ENCODE results near the gene MEGF10. TPM values are rescaled to one million over a fixed set of nuclear protein-coding genes. Genes with fewer than 3 reads are reported as not detected.

MEGF10 gene
- total and polyA plus RNA-seq, 2 of the 8 experiments (the other 6 are each of a cell fraction or from before 2014, with no cell fraction given), result 38.2 to 53.1 TPM

GRCh38 chr5:127322403-127322802 is 31.8 kb downstream of the MEGF10 start:
- no peak overlapping the region for H3K56ac ChIP-seq (replicated peaks; ENCODE audit: insufficient read length, low read depth, low read length)
- H3K9me3 ChIP-seq (ENCODE audit: insufficient read depth in 2 of 2, low read depth in 1 of 2, low read length in 1 of 2), result no peaks in the 10 kb centered on the region
- H3K79me1 ChIP-seq (ENCODE audit: low read depth, low read length), result no peaks in the 10 kb centered on the region; the same call in 1 of the 2 replicates
- H2BK20ac ChIP-seq (ENCODE audit: low read length), result no peak overlapping the region
- H2BK120ac ChIP-seq (replicated peaks; ENCODE audit: low read depth, low read length), result no peak overlapping the region
- no peak overlapping the region for H3K4ac ChIP-seq (replicated peaks; ENCODE audit: insufficient read length, low read depth, low read length)
- DNase-seq (ENCODE audit: low read depth in 1 of 2, low spot score in 2 of 2), result no peak
- no peak overlapping the region for H4K91ac ChIP-seq (replicated peaks; ENCODE audit: insufficient read length, low read length)
- H3K27me3 ChIP-seq (replicated peaks in 1 of 4; ENCODE audit: control insufficient read depth in 3 of 4, extremely low read depth in 1 of 4, insufficient read depth in 3 of 4, low read length in 3 of 4), result no peaks in the 10 kb centered on the region
- WGBS, 2 experiments (ENCODE audit: extremely low coverage in 1 of 2, insufficient coverage in 1 of 2, insufficient read length in 1 of 2, insufficient replicate concordance in 2 of 2, low coverage in 1 of 2, low lambda C conversion rate in 2 of 2, missing lambda C conversion rate in 1 of 2), result 78% methylated on average over 1 of the region's 1 CpG; no CpG with 5 or more reads in 1 of the 2 experiments
- no peaks in the 10 kb centered on the region for H3K23me2 ChIP-seq (ENCODE audit: low read depth, low read length)
- no peak overlapping the region for H3K14ac ChIP-seq (ENCODE audit: insufficient read length)
- TF ChIP-seq NRF1 (IDR thresholded peaks at IDR 0.05; ENCODE audit: low read depth, low read length) (no peak), TAF1 (IDR thresholded peaks at IDR 0.05; ENCODE audit: low read depth, low read length) (no peak), ZNF274 (IDR thresholded peaks at IDR 0.05; ENCODE audit: borderline replicate concordance, extremely low read depth, low read length) (no peak), POLR2A (IDR thresholded peaks at IDR 0.05; ENCODE audit: control extremely low read depth in 1 of 2, low read depth in 2 of 2, low read length in 2 of 2) (no peak), TBP (IDR thresholded peaks at IDR 0.05; ENCODE audit: low read depth, low read length) (no peak), MAFK (IDR thresholded peaks at IDR 0.05; ENCODE audit: low read depth, low read length) (no peak), SP1 (IDR thresholded peaks at IDR 0.05; ENCODE audit: low read depth, low read length) (no peak), PHF8 (conservative IDR thresholded peaks at IDR 0.05; ENCODE audit: low read depth, low read length) (no peak), BRCA1 (IDR thresholded peaks at IDR 0.05; ENCODE audit: low read depth, low read length) (no peak), SP2 (IDR thresholded peaks at IDR 0.05; ENCODE audit: low read length) (no peak), CEBPB (IDR thresholded peaks at IDR 0.05; ENCODE audit: low read depth, low read length) (no peak), JUND (IDR thresholded peaks at IDR 0.05; ENCODE audit: low read length) (no peak)
- H2BK15ac ChIP-seq (ENCODE audit: low read length), result no peak overlapping the region
- no peaks in the 10 kb centered on the region for H3K36me3 ChIP-seq (ENCODE audit: control insufficient read depth in 2 of 4, insufficient read depth in 4 of 4, low read length in 3 of 4)
- H3K4me2 ChIP-seq (ENCODE audit: insufficient read depth in 1 of 2, low read depth in 2 of 2, low read length in 2 of 2), result no peak overlapping the region
- POLR2A ChIA-PET (ENCODE audit: partially characterized antibody), result no interaction called here
- no peak overlapping the region for H4K5ac ChIP-seq (ENCODE audit: insufficient read length, low read depth, low read length)
- H2AFZ ChIP-seq (ENCODE audit: low read length), result no peak overlapping the region
- no peak overlapping the region for H3K9ac ChIP-seq (replicated peaks in 1 of 4; ENCODE audit: extremely low read depth in 1 of 4, low read depth in 3 of 4, low read length in 3 of 4)
- 0 out of 2 replicates have a peak overlapping the region, but pooled peaks have one; percentile 81 for H2BK12ac ChIP-seq (ENCODE audit: low read depth, low read length)
- no peak overlapping the region for H2AK5ac ChIP-seq (ENCODE audit: low read depth, low read length)
- no peak overlapping the region for H4K8ac ChIP-seq (ENCODE audit: extremely low read depth, insufficient read depth, low read length)
- peak overlapping the region; percentile 23; the same call in 1 of the 2 replicates for H3K27ac ChIP-seq (ENCODE audit: low read depth, low read length)
- FAIRE-seq, result no peak
- H3K23ac ChIP-seq (ENCODE audit: insufficient read length), result no peak overlapping the region
- no peak overlapping the region for H2BK5ac ChIP-seq (ENCODE audit: low read depth, low read length)
- H3K79me2 ChIP-seq (ENCODE audit: control insufficient read depth in 1 of 2, insufficient read depth in 2 of 2, low read length in 2 of 2), result peaks cover 0 to 71% of the 10 kb centered on the region in 2 experiments; a peak in 3 of 4 replicates
- H4K20me1 ChIP-seq (replicated peaks in 1 of 2; ENCODE audit: control insufficient read depth in 1 of 2, insufficient read depth in 2 of 2, low read length in 2 of 2), result no peaks in the 10 kb centered on the region
- peaks cover 0 to 18% (median 17%) of the 10 kb centered on the region in 4 experiments; a peak in 6 of 7 replicates for H3K4me1 ChIP-seq (replicated peaks in 1 of 4; ENCODE audit: control insufficient read depth in 3 of 4, insufficient read depth in 4 of 4, low read length in 3 of 4)
- CTCF ChIA-PET (ENCODE audit: partially characterized antibody), result interaction anchor here (2.1 kb wide), 1 partner anchor 24 kb away, joined by 5 read pairs; no protein-coding TSS in a partner anchor
- no peak overlapping the region for H3K4me3 ChIP-seq (ENCODE audit: extremely low read depth in 1 of 4, insufficient read depth in 2 of 4, low read depth in 3 of 4, low read length in 4 of 4)
- H3K18ac ChIP-seq (ENCODE audit: extremely low read depth, low read length), result no peak overlapping the region

All from H1 (cell line).